Measurements from ENCODE around the gene RSRC1.

DNA sequence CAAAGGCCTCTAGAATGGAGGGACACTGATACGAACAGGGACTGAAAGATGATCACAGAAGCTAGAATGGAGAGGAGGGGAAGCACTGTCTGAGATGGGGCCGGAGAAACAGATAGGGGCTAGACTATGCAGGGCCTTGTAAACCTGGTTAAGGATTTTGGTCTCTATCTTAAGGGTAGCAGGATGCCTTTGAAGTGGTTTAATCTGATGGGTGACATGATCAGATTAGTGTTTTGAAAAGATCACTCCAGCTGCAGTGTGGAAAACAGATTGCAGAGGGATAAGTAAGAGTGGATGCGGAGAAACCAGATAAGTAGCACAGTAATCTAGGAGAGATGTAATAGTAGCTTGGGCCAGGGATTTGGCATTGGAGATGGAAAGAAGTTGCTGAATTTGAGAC, 108.1 kb downstream of the RSRC1 start:
- TF ChIP-seq, protein P1, sequence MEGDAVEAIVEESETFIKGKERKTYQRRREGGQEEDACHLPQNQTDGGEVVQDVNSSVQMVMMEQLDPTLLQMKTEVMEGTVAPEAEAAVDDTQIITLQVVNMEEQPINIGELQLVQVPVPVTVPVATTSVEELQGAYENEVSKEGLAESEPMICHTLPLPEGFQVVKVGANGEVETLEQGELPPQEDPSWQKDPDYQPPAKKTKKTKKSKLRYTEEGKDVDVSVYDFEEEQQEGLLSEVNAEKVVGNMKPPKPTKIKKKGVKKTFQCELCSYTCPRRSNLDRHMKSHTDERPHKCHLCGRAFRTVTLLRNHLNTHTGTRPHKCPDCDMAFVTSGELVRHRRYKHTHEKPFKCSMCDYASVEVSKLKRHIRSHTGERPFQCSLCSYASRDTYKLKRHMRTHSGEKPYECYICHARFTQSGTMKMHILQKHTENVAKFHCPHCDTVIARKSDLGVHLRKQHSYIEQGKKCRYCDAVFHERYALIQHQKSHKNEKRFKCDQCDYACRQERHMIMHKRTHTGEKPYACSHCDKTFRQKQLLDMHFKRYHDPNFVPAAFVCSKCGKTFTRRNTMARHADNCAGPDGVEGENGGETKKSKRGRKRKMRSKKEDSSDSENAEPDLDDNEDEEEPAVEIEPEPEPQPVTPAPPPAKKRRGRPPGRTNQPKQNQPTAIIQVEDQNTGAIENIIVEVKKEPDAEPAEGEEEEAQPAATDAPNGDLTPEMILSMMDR (IDR thresholded peaks at IDR 0.05): no peak
- TF ChIP-seq EZH2 (IDR thresholded peaks at IDR 0.05): no peak

Data from neural progenitor cell (in vitro differentiated cells).